ENCODE measurements around the gene HCFC2. TPM values are rescaled to one million over a fixed set of nuclear protein-coding genes. Genes with fewer than 3 reads are reported as not detected.

HCFC2 gene
- total and polyA plus RNA-seq, 2 of the 4 experiments (the other 2 are of a cell fraction), result 12.0 to 34.2 TPM

- dilution Hi-C loops (cut with HindIII; ENCODE audit: low sequenced_read_pairs, unreplicated experiment) (no loop called here), in situ Hi-C loops (cut with MboI; ENCODE audit: low sequenced_read_pairs) (no loop called here), intact Hi-C loops (cut with micrococcal nuclease) (loop anchor here (5.0 kb wide), 1 partner anchor 152 kb away; no protein-coding TSS in a partner anchor)
- Histone ChIP-seq H3K9ac (ENCODE audit: low read depth, low read length) (no peak overlapping the region), H4K91ac (ENCODE audit: insufficient read depth, low read depth, low read length) (peak overlapping the region; percentile 50; the same call in 1 of the 2 replicates), H3K27ac (ENCODE audit: insufficient read depth, low read length) (no peak overlapping the region), H3K56ac (ENCODE audit: extremely low read depth, insufficient read depth, low read length) (no peak overlapping the region), H3K4me3 (ENCODE audit: insufficient read depth, low read depth, low read length) (no peak overlapping the region), H3K4me1 (ENCODE audit: control insufficient read depth, insufficient read depth, low read length) (peaks cover 31% of the 10 kb centered on the region), H4K5ac (ENCODE audit: low read depth, low read length) (peak overlapping the region; percentile 21; the same call in 1 of the 2 replicates), H3K36me3 (ENCODE audit: control insufficient read depth, insufficient read depth, low read length) (peaks cover 13% of the 10 kb centered on the region), H3K9me1 (ENCODE audit: insufficient read depth, low read length) (peaks cover 29% of the 10 kb centered on the region), H4K20me1 (ENCODE audit: insufficient read depth, low read length) (peaks cover 5% of the 10 kb centered on the region; the same call in 1 of the 2 replicates), H3K18ac (ENCODE audit: low read depth, low read length) (peak overlapping the region; percentile 7; the same call in 1 of the 2 replicates), H2BK120ac (ENCODE audit: low read depth, low read length) (peak overlapping the region; percentile 85; the same call in 1 of the 2 replicates), H3K4ac (ENCODE audit: low read depth, low read length) (peak overlapping the region; percentile 83), H2AK5ac (ENCODE audit: low read depth, low read length) (peak overlapping the region; percentile 52; the same call in 1 of the 2 replicates), H3K9me3 (ENCODE audit: control insufficient read depth, insufficient read depth, low read length) (no peaks in the 10 kb centered on the region), H3K27me3 (ENCODE audit: control insufficient read depth, insufficient read depth, low read length) (no peaks in the 10 kb centered on the region), H3K14ac (replicated peaks; ENCODE audit: low read depth, low read length) (peak overlapping the region; percentile 55), H3K79me1 (ENCODE audit: low read depth in 1 of 2, low read length in 2 of 2) (peaks cover 24 to 73% of the 10 kb centered on the region in 2 experiments), H4K8ac (ENCODE audit: low read depth in 2 of 2, low read length in 2 of 2) (no peak overlapping the region), H2BK15ac (ENCODE audit: low read depth, low read length) (peak overlapping the region; percentile 19; the same call in 1 of the 3 replicates), H2BK20ac (ENCODE audit: low read depth, low read length) (peak overlapping the region; percentile 75; the same call in 1 of the 2 replicates), H2AK9ac (replicated peaks; ENCODE audit: low read depth, low read length, poor library complexity) (peak overlapping the region; percentile 73), H2AFZ (replicated peaks; ENCODE audit: low read length, poor library complexity) (no peak overlapping the region), H3K4me2 (ENCODE audit: low read depth, low read length) (peak overlapping the region; percentile 34), H2BK5ac (ENCODE audit: low read depth, low read length, poor library complexity, severe bottlenecking) (peak overlapping the region; percentile 85), H3K23ac (ENCODE audit: low read depth, low read length) (peak overlapping the region; percentile 54)
- ChIA-PET CTCF (no interaction called here), POLR2A (ENCODE audit: unreplicated experiment) (no interaction called here)
- no peak for ATAC-seq (ENCODE audit: low read depth)
- DNase-seq, result no peak
- no TSS peak for BruUV-seq (replicated peaks)
- TF ChIP-seq MXI1 (IDR thresholded peaks at IDR 0.05; ENCODE audit: borderline replicate concordance, low read depth, low read length) (no peak), BHLHE40 (IDR thresholded peaks at IDR 0.05; ENCODE audit: low read depth, low read length) (no peak), FOS (IDR thresholded peaks at IDR 0.05; ENCODE audit: low read depth, low read length) (no peak), RAD21 (IDR thresholded peaks at IDR 0.05; ENCODE audit: low read length) (no peak), NFE2L2 (IDR thresholded peaks at IDR 0.05; ENCODE audit: low read depth, low read length) (no peak), SMC3 (IDR thresholded peaks at IDR 0.05; ENCODE audit: low read depth, low read length) (no peak), RCOR1 (IDR thresholded peaks at IDR 0.05; ENCODE audit: insufficient replicate concordance, low read length) (no peak), USF2 (IDR thresholded peaks at IDR 0.05; ENCODE audit: low read depth, low read length) (no peak), MAFK (IDR thresholded peaks at IDR 0.05; ENCODE audit: low read depth, low read length) (no peak), POLR2A (IDR thresholded peaks at IDR 0.05; ENCODE audit: low read depth, low read length) (no peak), CTCF (conservative IDR thresholded peaks at IDR 0.05; ENCODE audit: low read depth, low read length) (no peak), CEBPB (IDR thresholded peaks at IDR 0.05; ENCODE audit: low read depth, low read length) (no peak), MAZ (IDR thresholded peaks at IDR 0.05; ENCODE audit: borderline replicate concordance, low read depth, low read length) (no peak), CHD1 (IDR thresholded peaks at IDR 0.05; ENCODE audit: low read depth, low read length) (no peak), RFX5 (IDR thresholded peaks at IDR 0.05; ENCODE audit: low read depth, low read length) (no peak)
- TF ChIP-seq, protein P1, sequence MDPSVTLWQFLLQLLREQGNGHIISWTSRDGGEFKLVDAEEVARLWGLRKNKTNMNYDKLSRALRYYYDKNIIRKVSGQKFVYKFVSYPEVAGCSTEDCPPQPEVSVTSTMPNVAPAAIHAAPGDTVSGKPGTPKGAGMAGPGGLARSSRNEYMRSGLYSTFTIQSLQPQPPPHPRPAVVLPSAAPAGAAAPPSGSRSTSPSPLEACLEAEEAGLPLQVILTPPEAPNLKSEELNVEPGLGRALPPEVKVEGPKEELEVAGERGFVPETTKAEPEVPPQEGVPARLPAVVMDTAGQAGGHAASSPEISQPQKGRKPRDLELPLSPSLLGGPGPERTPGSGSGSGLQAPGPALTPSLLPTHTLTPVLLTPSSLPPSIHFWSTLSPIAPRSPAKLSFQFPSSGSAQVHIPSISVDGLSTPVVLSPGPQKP (IDR thresholded peaks at IDR 0.05; ENCODE audit: borderline replicate concordance, low read depth, low read length), result no peak
- WGBS, 2 experiments (ENCODE audit: extremely low coverage in 2 of 2, insufficient read length in 1 of 2), result no CpG with 5 or more reads among the region's 1 CpG
Observed at GRCh38 chr12:104134882-104135281, 70.6 kb downstream of the HCFC2 start.

Measured in IMR-90 (cell line).